ENCODE results near the gene CCL4.
A peak's percentile ranks its signal among the peaks of the same experiment; 100 is the strongest.
"Not testable (repeated sequence)": the region's sequence is repeated elsewhere in the genome, so short reads cannot be mapped to it uniquely, and the experiment has no call there.

CCL4 gene

DNA sequence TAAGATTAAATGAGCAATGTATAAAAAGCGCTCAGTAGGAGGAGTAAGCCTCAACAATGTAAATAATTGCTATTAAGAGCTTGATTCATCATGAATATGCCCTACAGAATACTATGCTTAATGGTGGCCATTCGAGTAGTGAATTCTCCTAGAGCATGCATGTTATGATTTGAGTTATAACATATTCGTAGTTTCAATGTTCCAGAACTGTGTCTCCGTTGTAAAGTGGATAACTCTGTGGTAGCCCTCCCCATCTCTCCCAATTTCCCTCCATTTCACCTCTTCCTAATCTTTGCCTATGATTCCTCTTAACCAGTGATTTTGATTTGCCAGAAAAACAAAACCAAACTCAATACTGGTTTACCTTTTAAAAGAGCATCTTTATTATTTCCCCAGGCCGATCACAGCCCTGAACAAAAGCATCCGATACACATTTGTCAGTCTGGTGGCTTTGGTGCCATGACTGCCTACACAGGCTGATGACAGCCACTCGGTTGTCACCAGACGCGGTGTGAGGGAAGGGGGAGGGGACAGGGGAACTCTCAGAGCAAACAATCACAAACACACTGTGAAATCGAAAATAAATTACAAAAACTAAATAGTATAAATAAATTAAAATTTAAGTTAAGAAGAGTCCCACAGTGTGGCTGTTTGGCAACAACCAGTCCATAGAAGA is 15.6 kb upstream of the CCL4 start:
- DNase-seq, result not testable (repeated sequence)

DNA sequence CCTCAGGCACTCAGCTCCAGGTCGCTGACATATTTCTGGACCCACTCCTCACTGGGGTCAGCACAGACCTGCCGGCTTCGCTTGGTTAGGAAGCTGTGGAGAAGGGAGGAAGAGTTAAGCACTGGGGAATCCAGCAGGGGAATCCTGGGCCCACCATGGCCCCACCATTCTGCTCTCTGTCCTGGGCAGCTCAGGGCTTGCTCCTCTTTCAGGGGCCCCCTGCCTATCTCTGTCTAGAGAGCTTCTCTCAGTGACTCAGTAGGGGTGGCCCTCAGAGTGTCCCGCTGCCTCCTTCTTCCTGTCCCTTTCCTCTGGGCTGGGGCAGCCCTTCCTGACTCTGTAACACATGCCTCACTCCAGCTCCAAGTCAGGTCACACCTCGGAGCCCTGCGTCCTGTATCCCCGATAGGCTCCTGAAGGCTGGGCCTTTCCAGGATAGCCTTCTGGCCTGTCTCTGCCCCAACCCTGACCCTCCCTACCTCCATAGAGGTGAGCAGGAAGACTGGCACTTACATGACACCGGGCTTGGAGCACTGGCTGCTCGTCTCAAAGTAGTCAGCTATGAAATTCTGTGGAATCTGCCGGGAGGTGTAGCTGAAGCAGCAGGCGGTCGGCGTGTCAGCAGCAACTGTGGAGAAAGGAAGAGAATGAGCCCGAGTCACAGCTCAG is 14.8 kb upstream of the CCL4 start:
- no peak for DNase-seq

DNA sequence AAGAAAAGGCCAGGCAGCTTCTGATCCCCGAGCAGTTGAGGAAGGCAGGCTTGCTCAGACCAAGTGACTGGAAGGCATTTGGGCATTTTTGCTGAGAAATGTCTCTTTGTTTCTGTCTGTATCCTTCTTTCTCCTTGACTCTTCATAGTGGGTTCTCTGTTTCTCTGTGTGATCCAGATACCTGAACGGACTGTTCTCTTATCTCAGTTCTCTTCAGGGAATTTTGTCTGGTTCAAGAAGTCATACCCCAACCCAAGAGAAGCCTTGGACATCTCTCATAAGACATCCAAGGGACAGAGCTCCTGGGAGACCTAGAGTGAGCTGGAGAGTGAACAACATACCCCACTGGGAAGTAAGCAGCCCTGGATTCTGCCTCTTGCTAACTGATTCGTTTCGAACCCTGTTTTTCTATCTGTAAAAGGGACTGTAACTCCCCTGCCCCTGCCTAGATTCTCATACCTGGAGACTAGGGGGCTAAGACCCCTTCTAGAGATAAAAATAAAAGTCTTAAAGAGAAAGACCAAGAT is 14.2 kb upstream of the CCL4 start:
- no peak for DNase-seq

DNA sequence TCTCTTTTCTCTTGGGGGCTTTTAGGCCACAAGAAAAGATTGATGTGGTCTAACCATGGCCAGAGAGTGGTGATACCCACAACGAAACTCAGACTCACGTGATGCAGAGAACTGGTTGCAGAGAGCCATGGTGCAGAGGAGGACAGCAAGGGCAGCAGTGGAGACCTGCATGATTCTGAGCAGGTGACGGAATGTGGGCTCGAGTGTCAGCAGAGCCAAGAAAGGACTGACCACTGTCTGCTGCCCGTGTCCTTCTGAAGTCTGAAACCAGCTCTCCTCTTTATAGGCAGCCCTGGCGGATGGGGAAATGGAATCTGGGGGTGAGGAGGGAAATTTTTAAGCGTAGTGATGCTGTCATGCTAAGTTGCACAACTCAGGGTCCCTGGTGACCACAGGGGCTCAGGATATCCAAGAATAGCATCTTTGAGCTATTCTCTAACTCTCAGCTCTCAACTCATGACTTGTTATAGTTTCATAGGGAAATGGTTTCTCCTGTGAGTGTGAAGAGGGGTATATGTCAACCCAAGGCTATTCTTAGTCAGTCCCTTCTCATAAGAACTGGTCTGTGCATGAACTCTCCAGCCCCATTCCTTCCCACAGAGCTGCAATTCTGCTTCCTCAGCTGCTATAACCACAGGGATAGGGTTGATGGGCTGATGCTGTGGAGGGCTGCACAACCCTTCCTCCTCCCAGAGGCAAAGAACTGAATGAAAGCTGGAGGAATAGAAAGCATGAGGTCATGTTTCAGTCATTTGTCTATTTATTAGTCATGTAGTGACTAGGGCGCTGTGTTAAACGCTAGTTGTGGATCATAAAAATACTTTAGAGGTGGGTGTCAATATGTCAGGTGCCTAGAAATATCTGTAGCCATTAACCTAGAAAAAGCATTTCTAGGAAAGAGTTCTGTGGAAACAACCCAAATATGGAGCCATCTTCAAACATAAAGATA is 13.5 kb upstream of the CCL4 start, which contains the start of gene CCL3:
TSS of gene CCL3 (minus strand) at position 256 of the 949 bp plus-strand sequence. CDS start at position 171, 85 bp downstream.
- peak in 2 of 51 donors; percentile 8 to 10 for DNase-seq

DNA sequence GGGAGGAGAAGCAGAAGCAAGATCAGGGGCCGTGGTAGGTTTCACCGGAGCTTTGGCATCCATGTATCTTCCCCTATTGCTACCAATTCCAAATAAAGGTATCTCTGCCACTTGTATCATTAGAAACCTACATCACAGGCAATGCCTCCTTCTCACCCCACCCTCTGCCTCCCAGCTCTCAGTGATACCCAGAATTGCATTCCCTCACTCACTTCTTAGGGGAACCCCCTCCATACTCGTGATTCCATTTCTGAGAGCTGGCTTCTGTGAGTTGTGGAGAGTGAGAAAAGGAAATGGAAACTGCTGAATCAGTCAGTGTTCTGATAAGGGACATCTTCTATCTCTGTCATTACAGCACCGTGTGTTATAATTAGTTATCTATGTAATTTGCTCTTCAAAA is 11.4 kb upstream of the CCL4 start:
- no peak for DNase-seq

- not testable (repeated sequence) for DNase-seq
These were observed 10.9 kb upstream of the CCL4 start for GRCh38 chr17:36092715-36093114.

- DNase-seq, result no peak
These were observed 9.4 kb upstream of the CCL4 start for GRCh38 chr17:36094232-36094631.

DNA sequence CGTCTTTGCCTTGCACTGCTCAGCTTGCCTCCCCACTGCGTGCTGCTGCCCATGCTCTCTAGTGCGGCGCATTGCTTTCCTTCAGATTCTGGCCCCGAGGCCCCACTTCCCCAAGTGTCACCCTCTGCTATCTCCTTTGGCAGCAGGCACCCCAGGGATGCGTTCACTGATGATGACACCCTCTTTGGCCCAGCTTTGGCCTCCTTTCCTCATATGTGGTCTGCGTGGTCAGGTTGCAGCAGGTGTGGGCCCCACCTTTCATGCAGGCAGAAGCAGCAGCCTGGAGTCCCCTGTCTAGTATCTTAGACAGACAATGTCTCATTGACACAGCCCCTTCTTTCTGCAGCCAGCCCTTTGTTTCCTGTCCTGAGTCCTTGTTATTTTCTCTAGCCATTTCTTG is 8.9 kb upstream of the CCL4 start:
- DNase-seq, result no peak

DNA sequence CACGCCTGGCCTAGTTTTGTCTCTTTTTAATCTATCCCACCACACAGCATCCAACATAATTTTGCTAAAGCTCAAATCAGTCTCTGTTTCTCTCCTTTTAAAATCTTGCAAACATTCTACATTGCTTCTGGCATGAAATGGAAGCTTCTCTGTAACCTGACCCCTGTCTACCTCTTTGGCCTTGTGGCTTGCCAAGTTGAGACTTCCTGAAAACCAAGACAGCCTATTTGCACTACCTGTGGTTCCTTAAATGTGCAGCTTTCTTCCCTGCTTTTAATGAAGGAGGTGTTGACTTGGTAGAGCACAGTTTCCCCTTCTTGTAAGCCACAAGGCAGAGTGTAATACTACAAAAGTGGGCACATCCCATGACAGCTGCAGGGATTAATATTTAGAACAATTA is 7.6 kb upstream of the CCL4 start:
- no peak for DNase-seq

DNA sequence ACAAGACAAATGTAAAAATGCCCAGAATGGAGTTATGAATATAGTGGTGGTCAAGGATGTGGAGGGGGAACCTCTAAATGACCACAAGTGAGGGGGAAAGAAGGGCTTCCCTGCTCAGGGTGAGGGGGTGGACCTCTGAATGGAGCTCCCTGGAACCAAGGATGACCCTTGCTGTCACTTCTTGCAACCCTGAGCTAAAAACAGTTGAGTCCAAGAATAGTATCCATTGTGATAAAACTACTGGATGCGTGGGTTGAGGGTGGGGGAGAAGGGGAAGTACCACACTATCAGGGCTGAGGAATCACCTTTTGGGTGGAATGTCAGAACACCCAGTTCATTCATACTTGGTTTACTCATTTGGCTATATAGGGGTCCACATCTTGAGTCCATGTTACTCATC is 4.6 kb upstream of the CCL4 start:
- DNase-seq, result not testable (repeated sequence)

GRCh38 chr17:36104246-36104645 is 619 bp downstream of the CCL4 start:
- DNase-seq, result not testable (repeated sequence)

DNA sequence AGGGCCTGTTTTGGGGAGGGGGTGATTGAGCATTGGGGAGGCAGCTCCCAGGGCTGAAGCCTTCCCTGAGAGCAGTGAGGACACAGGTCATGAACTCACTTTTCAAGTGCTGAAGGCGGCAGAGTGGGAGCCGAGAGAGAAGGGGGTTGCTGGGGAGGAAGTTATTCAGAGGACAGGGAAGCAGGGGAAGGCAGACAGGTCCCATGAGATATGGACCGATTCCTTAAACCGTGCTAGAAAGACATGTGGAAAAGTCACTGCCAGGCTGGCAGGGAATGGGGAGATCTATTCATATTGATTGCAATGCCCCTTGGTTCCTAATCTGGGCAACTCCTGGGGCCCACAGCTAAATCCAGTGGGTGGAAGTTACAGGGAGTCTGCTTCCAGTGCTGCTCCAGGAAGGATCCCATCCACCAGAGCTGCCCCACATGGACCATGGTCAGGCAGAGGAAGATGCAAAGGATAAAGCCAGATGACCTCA is 1.1 kb downstream of the CCL4 start:
- DNase-seq, result no peak

GRCh38 chr17:36105781-36106492 is 2.3 kb downstream of the CCL4 start:
- no peak for DNase-seq

GRCh38 chr17:36106493-36106835 is 2.8 kb downstream of the CCL4 start:
- DNase-seq, result no peak

DNA sequence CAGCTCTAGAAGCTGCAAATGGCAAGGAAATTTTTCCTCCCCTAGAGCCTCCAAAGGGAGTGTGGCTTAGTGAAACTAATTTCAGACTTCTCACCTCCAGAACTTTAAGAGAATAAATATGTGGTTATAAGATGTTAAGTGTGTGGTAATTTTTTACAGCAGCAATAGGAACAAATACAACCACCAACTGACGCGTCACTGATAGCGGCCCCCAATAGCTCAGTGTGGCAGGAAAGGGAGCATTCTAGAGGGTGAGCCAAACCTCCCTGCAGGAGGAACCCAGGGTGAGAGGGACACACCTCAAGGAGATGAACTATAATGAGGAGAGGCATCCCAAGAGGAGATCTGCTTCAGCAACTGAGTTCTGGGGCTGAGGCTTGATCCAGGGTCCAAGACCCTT is 4.0 kb downstream of the CCL4 start:
- DNase-seq, result no peak

DNA sequence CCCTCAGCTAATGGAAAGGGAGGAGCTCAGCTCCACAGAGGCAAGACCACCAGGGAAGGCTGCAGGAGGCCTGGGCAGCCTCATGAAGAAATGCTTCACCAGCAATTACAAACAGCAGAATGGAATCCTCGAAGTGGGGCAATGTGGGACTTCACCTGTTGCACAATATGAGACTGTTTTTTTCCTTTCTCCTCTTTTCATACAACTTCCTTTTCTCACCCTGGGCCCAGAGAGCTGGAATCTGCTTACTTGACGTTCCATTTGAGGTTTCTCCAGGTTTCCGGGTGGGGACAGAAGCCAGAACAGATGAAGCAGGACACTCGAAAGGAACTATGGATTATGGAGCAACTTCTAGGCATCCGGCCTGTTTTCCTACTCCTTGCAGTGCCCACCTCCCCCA is 4.6 kb downstream of the CCL4 start:
- not testable (repeated sequence) for DNase-seq

DNA sequence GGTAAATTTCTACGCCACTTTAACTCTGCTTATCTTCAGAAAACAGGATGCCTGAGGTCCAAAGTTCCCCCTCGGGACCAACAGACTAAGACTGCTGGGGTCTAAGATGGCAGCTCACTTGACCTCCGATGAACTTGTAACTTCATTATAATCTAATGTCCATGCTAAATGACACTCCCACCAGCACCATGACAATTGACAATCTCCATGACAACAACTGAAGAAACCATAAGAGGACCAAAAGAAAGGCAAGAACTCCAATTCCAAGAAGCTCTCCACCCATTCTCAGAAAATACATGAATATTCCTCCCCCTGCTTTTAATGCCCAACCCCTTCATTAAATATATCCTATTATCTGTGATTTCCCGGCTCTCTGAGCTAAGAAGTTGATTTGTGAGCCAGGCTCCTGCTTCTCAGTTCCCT is 7.5 kb downstream of the CCL4 start:
- DNase-seq, result no peak

- DNase-seq, result no peak
These were observed 8.9 kb downstream of the CCL4 start for GRCh38 chr17:36112572-36112971.

GRCh38 chr17:36113131-36113530 is 9.5 kb downstream of the CCL4 start:
- not testable (repeated sequence) for DNase-seq

- not testable (repeated sequence) for DNase-seq
These were observed 11.5 kb downstream of the CCL4 start for GRCh38 chr17:36114971-36115648.

GRCh38 chr17:36115649-36115977 is 12.0 kb downstream of the CCL4 start:
- DNase-seq, result not testable (repeated sequence)

Measured in hypothalamus (tissue), 51 donors.